BLaER1 treated with 17β-estradiol and CSF1 and Interleukin-3, amounts not matched to agents 10 nM and 100 nM (cell line): ENCODE data around the gene DNAJC7.
"Not testable (repeated sequence)": the region's sequence is repeated elsewhere in the genome, so short reads cannot be mapped to it uniquely, and the experiment has no call there.

Experiments
- H3K27ac ChIP-seq, 11 experiments: shearing (Covaris generic); formaldehyde crosslinking; 2 replicates each; pipeline ENCODE4 v1.8.1; 2022
- H3K27me3 ChIP-seq, 11 experiments: shearing (Covaris generic); formaldehyde crosslinking; 2 replicates each; pipeline ENCODE4 v1.8.1; 2022
- H3K36me3 ChIP-seq, 11 experiments: shearing (Covaris generic); formaldehyde crosslinking; 2 replicates each; pipeline ENCODE4 v1.8.1; 2022
- H3K4me1 ChIP-seq, 10 experiments: shearing (Covaris generic); formaldehyde crosslinking; 2 replicates each; pipeline ENCODE4 v1.8.1; 2022
- H3K4me2 ChIP-seq, 11 experiments: shearing (Covaris generic); formaldehyde crosslinking; 2 replicates each; pipeline ENCODE4 v1.8.1; 2022
- H3K4me3 ChIP-seq, 10 experiments: shearing (Covaris generic); formaldehyde crosslinking; 2 replicates each; pipeline ENCODE4 v1.8.1; 2022
- H3K9ac ChIP-seq, 11 experiments: shearing (Covaris generic); formaldehyde crosslinking; 2 replicates each; pipeline ENCODE4 v1.8.1; 2022
- H3K9me3 ChIP-seq, 11 experiments: shearing (Covaris generic); formaldehyde crosslinking; replicated peaks in 1 of 11; 2 replicates each; pipeline ENCODE4 v1.8.1; 2022
- H4K20me1 ChIP-seq, 11 experiments: shearing (Covaris generic); formaldehyde crosslinking; 2 replicates each; pipeline ENCODE4 v1.8.1; 2022
- Cebpa-rat ChIP-seq, 11 experiments: shearing (Covaris generic); IDR thresholded peaks; 2 replicates each; pipeline ENCODE4 v1.8.1; 2022

Gene DNAJC7

DNA sequence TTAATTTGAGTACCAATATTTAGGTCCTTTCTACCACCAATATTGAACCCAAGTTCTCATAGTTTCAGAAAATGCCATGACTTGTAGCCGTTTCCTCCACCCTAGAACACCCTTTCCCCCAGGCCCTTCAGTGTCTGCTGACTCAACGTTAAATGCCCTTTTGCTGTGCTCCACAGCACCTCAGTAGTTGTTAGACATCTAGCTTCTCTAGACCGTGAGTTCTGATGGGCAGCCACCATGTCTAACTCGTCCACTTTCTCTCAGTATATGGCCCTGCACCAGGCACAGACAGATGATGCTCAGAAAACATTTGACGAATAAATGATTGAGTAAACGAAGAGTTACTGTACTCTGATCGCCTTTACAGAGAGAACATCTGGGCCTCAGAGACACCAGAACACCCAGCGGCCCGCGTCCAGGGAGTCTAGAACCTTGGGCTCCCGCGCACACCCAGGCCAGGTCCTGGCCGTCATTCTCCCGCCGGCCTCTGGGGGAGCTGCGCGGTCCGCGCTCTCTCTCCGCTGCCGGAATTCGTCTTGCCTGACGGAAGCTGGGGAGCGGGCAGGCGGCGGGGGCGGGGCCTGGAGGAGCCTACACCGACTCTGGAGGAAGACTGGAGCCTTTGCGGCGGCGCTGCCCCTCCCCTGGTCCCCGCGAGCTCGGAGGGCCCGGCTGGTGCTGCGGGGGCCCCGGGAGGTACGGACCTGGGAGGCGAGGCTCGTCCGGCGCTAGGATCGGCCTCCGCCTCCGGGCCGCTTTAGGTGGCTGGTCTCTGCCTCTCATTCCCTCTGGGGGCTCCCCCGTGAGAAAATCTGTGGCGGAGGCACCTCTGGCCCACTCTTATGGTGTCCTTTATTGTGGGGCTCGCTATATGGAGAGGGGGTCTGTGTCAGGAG, 2.5 kb upstream of the DNAJC7 start, which contains the start of gene NKIRAS2:
Gene NKIRAS2, plus strand, starts transcription at position 582 of the 896 bp plus-strand sequence. CDS start 1,488 bp downstream, outside the sequence.
- peak within 1 kb of the TSS; percentile 78 to 98 (median 90) for H3K4me3 ChIP-seq
- peaks cover 46 to 74% (median 60%) of the 10 kb centered on the region in 10 experiments for H3K4me1 ChIP-seq
- H3K9ac ChIP-seq, result peak within 1 kb of the TSS; percentile 91 to 96 (median 93)
- no peaks in the 10 kb centered on the region for H3K9me3 ChIP-seq
- H3K36me3 ChIP-seq, result peaks cover 31 to 45% (median 38%) of the 10 kb centered on the region in 11 experiments
- H3K4me2 ChIP-seq, result peak within 1 kb of the TSS; percentile 75 to 98 (median 91)
- peak within 1 kb of the TSS; percentile 85 to 92 (median 88) for H3K27ac ChIP-seq
- H3K27me3 ChIP-seq, result no peaks in the 10 kb centered on the region
- H4K20me1 ChIP-seq, result peaks cover 0 to 5% (median 4%) of the 10 kb centered on the region in 11 experiments; a peak in 8 of 22 replicates
- TF ChIP-seq Cebpa-rat (IDR thresholded peaks at IDR 0.05), result no peak

DNA sequence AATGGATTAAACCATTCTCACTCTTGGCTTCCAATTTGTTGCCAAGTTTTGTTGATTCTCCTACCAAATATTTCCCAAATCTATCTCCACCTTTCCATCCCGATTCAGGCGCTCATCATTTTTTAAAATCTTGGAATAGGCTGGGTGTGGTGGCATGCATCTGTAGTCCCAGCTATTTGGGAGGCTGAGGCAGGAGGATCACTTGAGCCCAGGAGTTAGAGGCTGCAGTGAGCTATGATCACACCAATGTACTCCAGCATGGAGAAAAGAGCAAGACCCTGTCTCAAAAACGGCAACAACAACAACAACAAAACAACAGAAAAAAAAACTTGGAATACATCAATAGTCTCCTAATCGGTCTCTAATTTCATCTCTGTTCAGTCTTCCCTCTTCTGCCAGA, 1.7 kb upstream of the DNAJC7 start:
- Histone ChIP-seq H3K4me2 (0 out of 22 replicates have a peak overlapping the region, but pooled peaks of 1 of the 11 experiments have one; percentile 25), H3K27me3 (no peaks in the 10 kb centered on the region), H3K4me3 (no peak overlapping the region), H3K4me1 (peaks cover 42 to 74% (median 58%) of the 10 kb centered on the region in 10 experiments), H3K9ac (no peak overlapping the region), H3K36me3 (peaks cover 29 to 48% (median 39%) of the 10 kb centered on the region in 11 experiments), H3K9me3 (no peaks in the 10 kb centered on the region), H3K27ac (no peak overlapping the region), H4K20me1 (peaks cover 0 to 13% (median 12%) of the 10 kb centered on the region in 11 experiments; a peak in 14 of 22 replicates)
- TF ChIP-seq Cebpa-rat (IDR thresholded peaks at IDR 0.05), result no peak

DNA sequence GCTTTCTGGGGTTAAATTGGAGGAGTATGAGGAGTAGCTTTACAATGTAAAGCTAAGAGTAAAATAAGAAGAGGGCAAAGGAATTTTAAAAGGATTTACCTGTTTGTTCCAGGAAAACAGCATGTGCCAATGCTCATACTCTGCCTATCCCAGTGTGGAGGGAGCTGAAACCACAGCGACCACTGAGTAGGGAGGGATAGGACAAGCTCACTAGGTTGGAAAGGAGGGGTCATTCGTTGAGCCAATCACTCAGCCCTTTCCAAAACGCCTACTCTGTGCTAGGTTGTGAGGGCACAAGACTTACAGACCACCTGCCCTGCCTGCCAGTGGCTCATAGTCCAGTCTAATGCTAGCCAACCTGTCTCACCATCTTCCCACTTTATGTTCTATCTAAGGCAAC, 1.1 kb upstream of the DNAJC7 start:
- Histone ChIP-seq H3K9me3 (no peaks in the 10 kb centered on the region), H4K20me1 (peaks cover 2 to 19% (median 18%) of the 10 kb centered on the region in 11 experiments; a peak in 19 of 22 replicates), H3K27me3 (no peaks in the 10 kb centered on the region), H3K4me1 (peaks cover 41 to 74% (median 57%) of the 10 kb centered on the region in 10 experiments), H3K4me2 (peak overlapping the region; percentile 81 to 98 (median 88)), H3K27ac (peak overlapping the region in 9 of 11 experiments; percentile 94 to 100 (median 98); a peak in 15 of 22 replicates), H3K4me3 (peak overlapping the region; percentile 79 to 98 (median 90); a peak in 19 of 20 replicates), H3K36me3 (peaks cover 24 to 48% (median 38%) of the 10 kb centered on the region in 11 experiments), H3K9ac (peak overlapping the region in 3 of 11 experiments; percentile 96 to 99 (median 99); a peak in 5 of 22 replicates)
- TF ChIP-seq Cebpa-rat (IDR thresholded peaks at IDR 0.05), result no peak

DNA sequence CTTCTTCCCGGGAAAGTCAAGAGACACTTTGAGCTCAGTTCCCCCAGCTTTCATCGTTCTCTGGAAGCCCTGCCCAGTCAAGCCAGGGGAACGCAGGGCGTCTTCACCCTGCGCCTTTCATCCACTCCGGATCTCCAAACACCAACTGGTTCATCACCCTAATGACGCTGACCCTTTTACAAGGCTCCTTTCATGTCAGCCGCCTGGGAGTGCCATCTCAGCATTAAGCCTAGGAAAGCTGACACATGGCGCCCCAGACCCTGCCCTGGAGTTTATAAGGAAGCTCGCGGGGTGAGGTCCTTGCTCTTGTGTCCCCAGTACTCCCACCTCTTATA, 594 bp upstream of the DNAJC7 start:
- Histone ChIP-seq H3K4me3 (peak overlapping the region; percentile 79 to 98 (median 90)), H3K27ac (peak overlapping the region; percentile 94 to 100 (median 97)), H3K4me1 (peaks cover 41 to 74% (median 59%) of the 10 kb centered on the region in 10 experiments), H4K20me1 (peaks cover 7 to 24% (median 23%) of the 10 kb centered on the region in 11 experiments; a peak in 19 of 22 replicates), H3K9ac (peak overlapping the region; percentile 93 to 100 (median 97)), H3K27me3 (no peaks in the 10 kb centered on the region), H3K4me2 (peak overlapping the region; percentile 81 to 98 (median 88)), H3K9me3 (no peaks in the 10 kb centered on the region), H3K36me3 (peaks cover 19 to 48% (median 38%) of the 10 kb centered on the region in 11 experiments)
- no peak for TF ChIP-seq Cebpa-rat (IDR thresholded peaks at IDR 0.05)

DNA sequence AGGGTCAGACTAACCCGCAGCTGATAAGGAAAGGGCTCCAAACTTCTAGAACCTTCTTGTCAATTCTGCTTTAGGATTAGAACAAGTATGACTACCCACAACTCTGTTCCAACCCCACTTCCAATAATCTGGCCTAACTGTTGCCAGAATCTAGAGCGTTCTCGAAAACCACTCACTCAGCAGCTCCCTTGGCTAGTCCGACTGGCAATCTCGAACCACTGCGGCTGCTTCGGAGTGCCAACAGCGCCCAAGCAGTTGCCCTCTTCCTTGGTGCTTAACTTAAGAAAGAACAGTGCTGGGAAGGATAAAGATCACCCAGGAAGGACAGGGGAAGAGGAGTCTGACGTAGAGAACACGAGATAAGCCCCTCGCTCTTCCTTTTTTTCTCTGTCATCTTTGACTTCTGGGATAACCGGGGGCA, 818 bp downstream of the DNAJC7 start:
- peaks cover 0 to 4% (median 0%) of the 10 kb centered on the region in 11 experiments; a peak in 1 of 22 replicates for H3K9me3 ChIP-seq
- peak overlapping the region; percentile 79 to 98 (median 90) for H3K4me3 ChIP-seq
- peaks cover 5 to 48% (median 40%) of the 10 kb centered on the region in 11 experiments; a peak in 20 of 22 replicates for H3K36me3 ChIP-seq
- H3K4me2 ChIP-seq, result peak overlapping the region; percentile 81 to 96 (median 89)
- TF ChIP-seq Cebpa-rat (IDR thresholded peaks at IDR 0.05), result no peak
- peaks cover 9 to 38% (median 37%) of the 10 kb centered on the region in 11 experiments; a peak in 19 of 22 replicates for H4K20me1 ChIP-seq
- H3K9ac ChIP-seq, result peak overlapping the region; percentile 93 to 100 (median 97)
- H3K4me1 ChIP-seq, result peaks cover 38 to 74% (median 64%) of the 10 kb centered on the region in 10 experiments
- peak overlapping the region; percentile 94 to 100 (median 97) for H3K27ac ChIP-seq
- H3K27me3 ChIP-seq, result no peaks in the 10 kb centered on the region

DNA sequence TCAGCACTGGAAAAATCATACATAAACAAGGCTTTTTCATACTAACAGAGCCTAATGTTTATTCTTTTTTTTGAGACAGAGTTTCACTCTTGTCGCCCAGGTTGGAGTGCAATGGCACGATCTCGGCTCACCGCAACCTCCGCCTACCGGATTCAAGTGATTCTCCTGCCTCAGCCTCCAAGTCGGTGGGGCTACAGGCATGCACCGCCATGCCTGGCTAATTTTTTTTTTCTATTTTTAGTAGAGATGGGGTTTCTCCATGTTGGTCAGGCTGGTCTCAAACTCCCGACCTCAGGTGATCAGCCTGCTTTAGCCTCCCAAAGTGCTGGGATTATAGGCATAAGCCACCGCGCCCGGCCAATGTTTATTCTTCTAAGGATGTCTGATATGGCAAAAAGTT, 3.5 kb downstream of the DNAJC7 start:
- peak overlapping the region in 5 of 11 experiments; percentile 34 to 95 (median 81); a peak in 10 of 22 replicates for H3K4me2 ChIP-seq
- peaks cover 26 to 65% (median 64%) of the 10 kb centered on the region in 11 experiments; a peak in 21 of 22 replicates for H4K20me1 ChIP-seq
- H3K27ac ChIP-seq, result peak overlapping the region in 3 of 11 experiments; percentile 44 to 76 (median 66); a peak in 5 of 22 replicates
- H3K36me3 ChIP-seq, result peaks cover 16 to 70% (median 58%) of the 10 kb centered on the region in 11 experiments
- peak overlapping the region in 1 of 10 experiments; percentile 12; a peak in 1 of 20 replicates for H3K4me3 ChIP-seq
- not testable (repeated sequence) for H3K27me3 ChIP-seq
- peak overlapping the region in 2 of 11 experiments; percentile 19 to 22; a peak in 2 of 22 replicates for H3K9ac ChIP-seq
- H3K4me1 ChIP-seq, result peaks cover 36 to 86% (median 83%) of the 10 kb centered on the region in 10 experiments
- H3K9me3 ChIP-seq, result peaks cover 0 to 10% (median 0%) of the 10 kb centered on the region in 11 experiments; a peak in 2 of 22 replicates

DNA sequence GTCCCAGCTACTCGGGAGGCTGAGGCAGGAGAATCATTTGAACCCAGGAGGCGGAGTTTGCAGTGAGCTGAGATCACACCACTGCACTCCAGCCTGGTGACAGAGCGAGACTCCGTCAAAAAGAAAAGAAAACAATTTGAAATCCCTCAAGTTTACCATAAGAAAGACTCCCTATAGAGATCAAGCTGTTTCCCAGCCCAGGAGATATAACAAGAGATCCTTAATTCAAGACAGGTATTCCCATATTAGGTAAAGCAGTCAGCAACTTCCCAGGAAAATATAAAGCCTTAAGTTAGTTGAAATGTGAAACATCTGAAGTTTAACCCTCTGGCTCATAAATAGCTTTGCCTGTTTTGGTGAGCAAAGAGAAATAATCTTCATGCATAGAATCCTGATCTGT, 4.9 kb downstream of the DNAJC7 start:
- Histone ChIP-seq H3K9me3 (peaks cover 0 to 10% (median 0%) of the 10 kb centered on the region in 11 experiments; a peak in 2 of 22 replicates), H3K9ac (peak overlapping the region in 3 of 11 experiments; percentile 17 to 42 (median 19); a peak in 2 of 22 replicates), H3K4me1 (peaks cover 26 to 89% (median 75%) of the 10 kb centered on the region in 10 experiments), H3K27ac (peak overlapping the region in 4 of 11 experiments; percentile 6 to 76 (median 66); a peak in 5 of 22 replicates), H3K4me2 (peak overlapping the region in 5 of 11 experiments; percentile 63 to 95 (median 81); a peak in 8 of 22 replicates), H3K36me3 (peaks cover 21 to 83% (median 69%) of the 10 kb centered on the region in 11 experiments), H4K20me1 (peaks cover 33 to 79% (median 77%) of the 10 kb centered on the region in 11 experiments; a peak in 21 of 22 replicates)
- H3K27me3 ChIP-seq, H3K4me3 ChIP-seq: not testable (repeated sequence)

DNA sequence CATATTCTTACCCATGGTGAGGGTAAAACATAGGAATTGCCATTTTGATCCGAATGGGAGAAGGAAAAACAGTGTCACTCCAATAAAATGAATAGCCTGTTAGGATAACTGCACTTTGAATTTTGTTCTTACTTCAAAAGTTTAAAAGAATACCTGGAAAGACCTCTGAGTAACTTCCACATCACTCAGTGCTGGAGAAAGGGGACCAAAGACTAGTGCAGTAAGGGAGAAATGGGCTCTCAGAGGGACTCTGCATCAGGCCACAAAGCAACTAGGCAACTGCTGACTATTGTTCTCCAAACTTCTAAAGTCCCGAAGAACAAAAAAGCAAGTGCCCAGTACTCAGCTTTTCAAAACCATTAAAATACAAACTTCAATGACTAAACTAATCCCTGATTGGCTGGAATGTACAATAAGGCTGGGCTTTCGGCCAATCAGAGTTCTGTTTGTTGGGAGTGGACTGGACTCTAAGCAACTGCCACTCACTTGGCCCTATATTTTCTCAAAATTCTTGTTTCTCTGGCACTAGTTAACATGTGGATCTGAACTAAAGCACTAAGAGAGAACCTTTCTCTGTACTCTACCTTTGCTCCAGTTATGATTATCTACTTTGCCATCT, 6.2 kb downstream of the DNAJC7 start:
- no peak for TF ChIP-seq Cebpa-rat (IDR thresholded peaks at IDR 0.05)
- H3K9ac ChIP-seq, result peak overlapping the region in 6 of 11 experiments; percentile 3 to 62 (median 28); a peak in 5 of 22 replicates
- peaks cover 28 to 96% (median 83%) of the 10 kb centered on the region in 11 experiments for H3K36me3 ChIP-seq
- H3K27me3 ChIP-seq, result no peaks in the 10 kb centered on the region
- peaks cover 47 to 92% (median 91%) of the 10 kb centered on the region in 11 experiments; a peak in 21 of 22 replicates for H4K20me1 ChIP-seq
- H3K4me1 ChIP-seq, result peaks cover 22 to 100% (median 74%) of the 10 kb centered on the region in 10 experiments
- peak overlapping the region in 3 of 10 experiments; percentile 1 to 34 (median 8); a peak in 2 of 20 replicates for H3K4me3 ChIP-seq
- H3K4me2 ChIP-seq, result peak overlapping the region in 10 of 11 experiments; percentile 40 to 95 (median 64); a peak in 19 of 22 replicates
- H3K9me3 ChIP-seq, result peaks cover 0 to 10% (median 0%) of the 10 kb centered on the region in 11 experiments; a peak in 2 of 22 replicates
- H3K27ac ChIP-seq, result peak overlapping the region in 10 of 11 experiments; percentile 14 to 76 (median 50); a peak in 20 of 22 replicates
